GM12891 (cell line): Measurements from ENCODE around the gene PCDH18.
A peak's percentile ranks its signal among the peaks of the same experiment; 100 is the strongest.
"Not testable (repeated sequence)": the region's sequence is repeated elsewhere in the genome, so short reads cannot be mapped to it uniquely, and the experiment has no call there.

Source experiments
- DNase-seq: peaks from one replicate; pipeline ENCODE4 v3.0.0; 2011; ENCODE audit warnings: low spot score; ENCODE audit not compliant: insufficient read length
- FAIRE-seq: peaks from 2 replicates; lab custom pipeline; 2011; peaks lifted over from hg19 to GRCh38; lab: Jason Lieb, UNC
- PAX5 ChIP-seq: IDR thresholded peaks from 2 replicates; pipeline ENCODE4 v1.6.1; 2011; ENCODE audit warnings: low read length, moderate library complexity, mild to moderate bottlenecking; ENCODE audit not compliant: insufficient read depth, severe bottlenecking
- POLR2A ChIP-seq: IDR thresholded peaks from 2 replicates; pipeline ENCODE4 v1.6.1; 2011; ENCODE audit warnings: low read depth, low read length, control low read depth
- POLR2AphosphoS5 ChIP-seq: IDR thresholded peaks from 2 replicates; pipeline ENCODE4 v1.6.1; 2011; ENCODE audit warnings: low read depth, low read length, control low read depth
- POU2F2 ChIP-seq: IDR thresholded peaks from 2 replicates; pipeline ENCODE4 v1.6.1; 2011; ENCODE audit warnings: low read depth, mild to moderate bottlenecking, control low read depth, low read length, moderate library complexity
- SPI1 ChIP-seq: IDR thresholded peaks from 2 replicates; pipeline ENCODE4 v1.6.1; 2011; ENCODE audit warnings: low read depth, low read length, control low read depth
- TAF1 ChIP-seq: IDR thresholded peaks from 2 replicates; pipeline ENCODE4 v1.6.1; 2011; ENCODE audit warnings: low read depth, low read length, control low read depth

The PCDH18 gene

GRCh38 chr4:137514406-137515111 is 17.7 kb downstream of the PCDH18 start:
- FAIRE-seq (no peak), DNase-seq (no peak)
- TF ChIP-seq POU2F2, result no peak
- no peak for TF ChIP-seq POLR2AphosphoS5
- no peak for TF ChIP-seq TAF1
- TF ChIP-seq SPI1, result no peak
- TF ChIP-seq PAX5, result no peak
- no peak for TF ChIP-seq POLR2A

- no peak for TF ChIP-seq POU2F2
- TF ChIP-seq POLR2AphosphoS5, result no peak
- TF ChIP-seq POLR2A, result no peak
- TF ChIP-seq PAX5, result no peak
- no peak for TF ChIP-seq TAF1
- no peak for TF ChIP-seq SPI1
- FAIRE-seq (no peak), DNase-seq (no peak)
These were observed 21.6 kb downstream of the PCDH18 start for GRCh38 chr4:137510557-137511265.

DNA sequence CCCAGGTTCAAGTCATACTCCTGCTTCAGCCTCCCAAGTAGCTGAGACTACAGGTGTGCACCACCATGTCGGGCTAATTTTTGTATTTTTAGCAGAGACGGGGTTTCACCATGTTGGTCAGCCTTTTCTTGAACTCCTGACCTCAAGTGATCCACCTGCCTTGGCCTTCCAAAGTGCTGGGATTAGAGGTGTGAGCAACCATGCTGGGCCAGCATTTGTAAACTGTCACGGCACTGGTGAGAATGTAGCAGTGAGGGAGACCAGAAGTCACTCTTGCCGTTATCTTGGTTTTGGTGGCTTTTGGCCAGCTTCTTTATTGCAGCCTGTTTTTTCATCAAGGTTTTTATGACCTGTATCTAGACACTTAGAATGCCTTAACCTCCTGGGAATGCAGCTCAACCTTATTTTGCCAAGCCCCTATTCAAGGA is 22.4 kb downstream of the PCDH18 start:
- DNase-seq (no peak), FAIRE-seq (no peak)
- TF ChIP-seq POU2F2, result no peak
- TF ChIP-seq PAX5, result no peak
- no peak for TF ChIP-seq POLR2AphosphoS5
- TF ChIP-seq TAF1, result no peak
- TF ChIP-seq POLR2A, result no peak
- TF ChIP-seq SPI1, result no peak

- DNase-seq (no peak), FAIRE-seq (no peak)
- TF ChIP-seq SPI1 (no peak), PAX5 (no peak), POLR2A (no peak), POU2F2 (no peak), POLR2AphosphoS5 (no peak), TAF1 (no peak)
These were observed 29.8 kb downstream of the PCDH18 start for GRCh38 chr4:137502339-137503129.

DNA sequence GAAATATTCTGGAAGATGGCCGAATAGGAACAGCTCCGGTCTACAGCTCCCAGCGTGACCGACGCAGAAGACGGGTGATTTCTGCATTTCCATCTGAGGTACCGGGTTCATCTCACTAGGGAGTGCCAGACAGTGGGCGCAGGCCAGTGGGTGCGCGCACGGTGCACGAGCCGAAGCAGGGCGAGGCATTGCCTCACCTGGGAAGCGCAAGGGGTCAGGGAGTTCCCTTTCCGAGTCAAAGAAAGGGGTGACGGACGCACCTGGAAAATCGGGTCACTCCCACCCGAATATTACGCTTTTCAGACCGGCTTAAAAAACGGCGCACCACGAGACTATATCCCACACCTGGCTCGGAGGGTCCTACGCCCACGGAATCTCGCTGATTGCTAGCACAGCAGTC is 36.0 kb downstream of the PCDH18 start:
- not testable (repeated sequence) for FAIRE-seq, DNase-seq

GRCh38 chr4:137495578-137495977 is 36.7 kb downstream of the PCDH18 start:
- FAIRE-seq, result no peak
- no peak for DNase-seq
- TF ChIP-seq PAX5 (no peak), TAF1 (no peak), POU2F2 (no peak), POLR2A (no peak), SPI1 (no peak), POLR2AphosphoS5 (no peak)

- peak; percentile 48 for FAIRE-seq
- DNase-seq, result not testable (repeated sequence)
These were observed 48.9 kb downstream of the PCDH18 start for GRCh38 chr4:137483313-137483959.

DNA sequence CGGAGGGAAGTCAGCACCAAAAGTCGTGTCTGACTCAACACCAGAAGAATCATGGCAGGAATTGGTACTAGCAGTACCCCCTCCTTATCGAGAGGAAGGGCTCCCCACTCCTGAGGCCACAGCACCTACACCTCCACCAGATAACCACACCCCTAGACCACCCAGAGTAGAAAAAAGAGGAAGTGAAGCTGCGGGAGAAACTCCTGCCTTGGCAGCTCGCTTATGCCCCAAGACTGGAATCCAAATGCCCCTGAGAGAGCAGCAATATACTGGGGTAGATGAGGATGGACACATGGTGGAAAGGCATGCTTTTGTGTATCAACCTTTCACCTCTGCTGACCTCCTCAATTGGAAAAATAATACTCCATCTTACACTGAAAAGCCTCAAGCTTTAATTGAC is 52.6 kb downstream of the PCDH18 start:
- not testable (repeated sequence) for DNase-seq, FAIRE-seq
- TF ChIP-seq SPI1, result peak; percentile 66

DNA sequence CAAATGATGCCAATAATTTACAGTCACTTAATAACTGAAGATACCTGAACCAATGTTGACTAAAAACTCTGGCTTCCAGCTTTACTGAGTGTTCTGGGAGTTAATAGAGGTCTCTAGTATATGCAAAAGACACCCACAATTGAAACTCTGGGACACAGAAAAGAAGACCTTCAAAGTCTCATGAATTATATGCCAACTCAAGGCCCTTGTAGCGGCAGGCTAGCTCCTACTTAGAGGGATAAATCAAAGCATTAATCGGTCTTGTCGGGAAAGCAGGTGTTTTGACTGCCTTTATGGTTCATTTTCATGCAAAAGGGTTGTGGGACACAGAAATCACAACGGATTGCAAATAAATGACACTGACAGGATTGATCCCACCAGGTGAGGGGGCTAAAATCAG is 55.9 kb downstream of the PCDH18 start:
- DNase-seq, result no peak
- FAIRE-seq, result no peak
- no peak for TF ChIP-seq POU2F2
- no peak for TF ChIP-seq POLR2AphosphoS5
- no peak for TF ChIP-seq PAX5
- no peak for TF ChIP-seq POLR2A
